ENCODE results near the gene KRT14. TPM values are rescaled to one million over a fixed set of nuclear protein-coding genes. Genes with fewer than 3 reads are reported as not detected.

The KRT14 gene
- total RNA-seq, 1 donor from 2014 or later, result not detected

DNA sequence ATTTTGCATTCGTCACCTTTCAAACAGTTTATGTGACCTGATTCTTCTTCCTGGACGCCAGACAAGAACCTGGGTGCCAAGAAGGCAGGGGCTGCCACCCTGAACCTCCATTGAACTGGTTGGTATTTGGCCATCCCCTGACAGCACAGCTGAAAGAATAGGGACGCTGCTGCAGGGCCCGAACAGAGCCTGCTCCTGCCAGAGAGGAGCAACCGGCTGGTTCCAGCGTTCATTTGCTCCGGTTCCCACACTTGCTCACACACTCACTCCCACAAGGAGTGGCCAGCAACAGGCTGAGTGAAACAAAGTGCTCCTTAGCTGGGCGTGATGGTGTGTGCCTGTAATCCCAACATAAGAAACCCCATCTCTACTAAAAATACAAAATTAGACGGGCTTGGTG is 29.8 kb downstream of the KRT14 start:
- no peak overlapping the region for H2AFZ ChIP-seq (replicated peaks)
- no peaks in the 10 kb centered on the region for H3K9me3 ChIP-seq (ENCODE audit: low read depth)
- no peak overlapping the region for H3K27ac Mint-ChIP-seq
- H3F3A ChIP-seq (ENCODE audit: low read depth), result no peaks in the 10 kb centered on the region
- no peaks in the 10 kb centered on the region for H3K27me3 ChIP-seq
- H3K4me3 ChIP-seq, result no peak overlapping the region
- TF ChIP-seq EZH2phosphoT487 (IDR thresholded peaks at IDR 0.05), result no peak
- TF ChIP-seq, protein P1, sequence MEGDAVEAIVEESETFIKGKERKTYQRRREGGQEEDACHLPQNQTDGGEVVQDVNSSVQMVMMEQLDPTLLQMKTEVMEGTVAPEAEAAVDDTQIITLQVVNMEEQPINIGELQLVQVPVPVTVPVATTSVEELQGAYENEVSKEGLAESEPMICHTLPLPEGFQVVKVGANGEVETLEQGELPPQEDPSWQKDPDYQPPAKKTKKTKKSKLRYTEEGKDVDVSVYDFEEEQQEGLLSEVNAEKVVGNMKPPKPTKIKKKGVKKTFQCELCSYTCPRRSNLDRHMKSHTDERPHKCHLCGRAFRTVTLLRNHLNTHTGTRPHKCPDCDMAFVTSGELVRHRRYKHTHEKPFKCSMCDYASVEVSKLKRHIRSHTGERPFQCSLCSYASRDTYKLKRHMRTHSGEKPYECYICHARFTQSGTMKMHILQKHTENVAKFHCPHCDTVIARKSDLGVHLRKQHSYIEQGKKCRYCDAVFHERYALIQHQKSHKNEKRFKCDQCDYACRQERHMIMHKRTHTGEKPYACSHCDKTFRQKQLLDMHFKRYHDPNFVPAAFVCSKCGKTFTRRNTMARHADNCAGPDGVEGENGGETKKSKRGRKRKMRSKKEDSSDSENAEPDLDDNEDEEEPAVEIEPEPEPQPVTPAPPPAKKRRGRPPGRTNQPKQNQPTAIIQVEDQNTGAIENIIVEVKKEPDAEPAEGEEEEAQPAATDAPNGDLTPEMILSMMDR (IDR thresholded peaks at IDR 0.05), result no peak
- no peak for TF ChIP-seq EZH2 (IDR thresholded peaks at IDR 0.05)
- H4K20me1 ChIP-seq (ENCODE audit: low read depth), result no peaks in the 10 kb centered on the region
- H3K36me3 ChIP-seq, result no peaks in the 10 kb centered on the region
- no peaks in the 10 kb centered on the region for H3K79me2 ChIP-seq (ENCODE audit: low read depth)
- H3K9me3 Mint-ChIP-seq, result no peaks in the 10 kb centered on the region
- no peak overlapping the region for H3K27ac ChIP-seq
- H3K36me3 Mint-ChIP-seq, result no peaks in the 10 kb centered on the region
- no peaks in the 10 kb centered on the region for H3K4me1 ChIP-seq
- H3K4me3 Mint-ChIP-seq, result no peak overlapping the region
- H3K27me3 Mint-ChIP-seq (ENCODE audit: insufficient read depth, low read depth), result peaks cover 4% of the 10 kb centered on the region
- H3K9ac ChIP-seq, result no peak overlapping the region
- no peak for DNase-seq (ENCODE audit: low spot score)
- H3K4me2 ChIP-seq, result no peak overlapping the region
- H3K4me1 Mint-ChIP-seq, result peaks cover 20% of the 10 kb centered on the region

DNA sequence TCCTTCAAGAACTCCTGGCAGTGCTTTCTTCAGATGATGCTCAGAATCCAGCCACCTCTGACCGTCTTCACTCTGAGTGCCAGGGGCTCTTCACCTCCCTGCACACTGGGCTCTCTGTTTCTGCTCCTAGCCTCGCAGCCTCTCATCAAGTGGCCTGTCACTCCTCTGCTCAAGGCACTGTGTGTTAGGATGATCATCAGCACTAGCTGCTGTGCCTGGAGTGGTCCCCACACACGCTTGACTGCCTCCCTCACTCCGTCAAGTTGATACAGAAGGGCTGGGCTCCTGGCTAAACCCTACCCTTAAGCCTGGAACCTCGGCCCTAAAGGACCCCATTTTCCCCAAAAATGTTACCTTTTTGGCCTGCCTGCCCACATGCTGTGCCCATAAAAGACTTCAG is 30.4 kb downstream of the KRT14 start:
- Histone ChIP-seq H3F3A (ENCODE audit: low read depth) (no peaks in the 10 kb centered on the region), H3K4me2 (no peak overlapping the region), H3K9me3 (ENCODE audit: low read depth) (no peaks in the 10 kb centered on the region), H3K79me2 (ENCODE audit: low read depth) (no peaks in the 10 kb centered on the region), H3K9ac (no peak overlapping the region), H3K27ac (no peak overlapping the region), H3K4me1 (no peaks in the 10 kb centered on the region), H2AFZ (replicated peaks) (peak overlapping the region; percentile 57), H4K20me1 (ENCODE audit: low read depth) (no peaks in the 10 kb centered on the region), H3K27me3 (no peaks in the 10 kb centered on the region), H3K36me3 (no peaks in the 10 kb centered on the region), H3K4me3 (no peak overlapping the region)
- H3K27me3 Mint-ChIP-seq (ENCODE audit: insufficient read depth, low read depth), result peaks cover 2% of the 10 kb centered on the region
- peak overlapping the region; percentile 9 for H3K27ac Mint-ChIP-seq
- peaks cover 17% of the 10 kb centered on the region for H3K4me1 Mint-ChIP-seq
- TF ChIP-seq, protein P1 (IDR thresholded peaks at IDR 0.05), result no peak
- TF ChIP-seq EZH2 (IDR thresholded peaks at IDR 0.05), result no peak
- no peaks in the 10 kb centered on the region for H3K9me3 Mint-ChIP-seq
- no peaks in the 10 kb centered on the region for H3K36me3 Mint-ChIP-seq
- H3K4me3 Mint-ChIP-seq, result no peak overlapping the region
- no peak for DNase-seq (ENCODE audit: low spot score)

DNA sequence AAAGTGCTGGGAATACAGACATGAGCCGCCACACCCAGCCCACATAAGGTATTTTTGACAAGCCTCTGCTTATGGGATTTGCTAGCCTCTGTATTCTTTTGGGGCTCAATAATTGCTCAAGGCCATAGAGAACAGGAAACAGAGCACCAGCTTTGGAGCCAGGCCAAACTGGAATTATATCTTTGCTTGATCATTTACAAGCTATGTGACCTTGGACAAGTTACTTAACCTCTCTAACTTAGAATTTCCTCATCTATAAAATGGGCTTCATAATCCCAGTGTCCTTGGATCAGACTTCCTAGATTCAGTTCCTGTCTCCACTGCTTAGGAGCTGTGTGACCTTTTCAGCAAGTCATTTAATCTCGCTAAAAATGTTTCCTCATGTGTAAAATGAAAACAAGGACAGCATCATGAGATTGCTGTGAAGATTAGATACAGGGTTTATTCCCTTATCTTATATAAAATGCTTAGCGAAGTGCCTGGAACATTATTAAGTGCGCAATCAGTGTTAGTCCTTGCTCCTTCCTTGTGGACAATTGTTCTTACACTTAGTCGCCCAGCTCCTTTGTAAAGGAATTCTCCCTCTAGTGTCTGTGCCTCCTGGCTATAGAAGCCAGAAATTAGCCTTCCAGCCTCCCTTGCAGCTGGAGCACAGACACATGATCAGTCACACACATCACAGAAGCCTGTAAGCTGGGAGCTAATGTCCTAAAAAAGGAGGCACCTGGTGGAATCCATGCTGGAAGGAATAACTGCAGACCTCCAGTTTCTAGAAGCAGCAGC is 31.4 kb downstream of the KRT14 start:
- H3K4me3 Mint-ChIP-seq, result no peak overlapping the region
- Histone ChIP-seq H3K79me2 (ENCODE audit: low read depth) (no peaks in the 10 kb centered on the region), H4K20me1 (ENCODE audit: low read depth) (no peaks in the 10 kb centered on the region), H3K4me3 (no peak overlapping the region), H3K36me3 (no peaks in the 10 kb centered on the region), H3K4me2 (no peak overlapping the region), H3K27me3 (no peaks in the 10 kb centered on the region), H3K4me1 (no peaks in the 10 kb centered on the region), H3K27ac (no peak overlapping the region), H3K9me3 (ENCODE audit: low read depth) (no peaks in the 10 kb centered on the region), H3F3A (ENCODE audit: low read depth) (no peaks in the 10 kb centered on the region), H2AFZ (replicated peaks) (no peak overlapping the region), H3K9ac (no peak overlapping the region)
- no peaks in the 10 kb centered on the region for H3K9me3 Mint-ChIP-seq
- H3K27me3 Mint-ChIP-seq (ENCODE audit: insufficient read depth, low read depth), result peaks cover 2% of the 10 kb centered on the region
- H3K4me1 Mint-ChIP-seq, result peaks cover 12% of the 10 kb centered on the region
- DNase-seq (ENCODE audit: low spot score), result peak; percentile 37
- no peaks in the 10 kb centered on the region for H3K36me3 Mint-ChIP-seq
- H3K27ac Mint-ChIP-seq, result no peak overlapping the region
- TF ChIP-seq, protein P1 (IDR thresholded peaks at IDR 0.05), result peak; percentile 9
- TF ChIP-seq EZH2phosphoT487 (IDR thresholded peaks at IDR 0.05), result no peak

Measured in neural progenitor cell (in vitro differentiated cells).